Measurements from ENCODE around the gene SETSIP. TPM values are rescaled to one million over a fixed set of nuclear protein-coding genes. Genes with fewer than 3 reads are reported as not detected.

SETSIP gene, protein sequence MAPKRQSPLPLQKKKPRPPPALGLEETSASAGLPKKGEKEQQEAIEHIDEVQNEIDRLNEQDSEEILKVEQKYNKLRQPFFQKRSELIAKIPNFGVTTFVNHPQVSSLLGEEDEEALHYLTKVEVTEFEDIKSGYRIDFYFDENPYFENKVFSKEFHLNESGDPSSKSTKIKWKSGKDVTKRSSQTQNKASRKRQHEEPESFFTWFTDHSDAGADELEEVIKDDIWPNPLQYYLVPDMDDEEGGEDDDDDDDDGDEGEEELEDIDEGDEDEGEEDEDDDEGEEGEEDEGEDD
- not detected in 2 replicates for total RNA-seq

DNA sequence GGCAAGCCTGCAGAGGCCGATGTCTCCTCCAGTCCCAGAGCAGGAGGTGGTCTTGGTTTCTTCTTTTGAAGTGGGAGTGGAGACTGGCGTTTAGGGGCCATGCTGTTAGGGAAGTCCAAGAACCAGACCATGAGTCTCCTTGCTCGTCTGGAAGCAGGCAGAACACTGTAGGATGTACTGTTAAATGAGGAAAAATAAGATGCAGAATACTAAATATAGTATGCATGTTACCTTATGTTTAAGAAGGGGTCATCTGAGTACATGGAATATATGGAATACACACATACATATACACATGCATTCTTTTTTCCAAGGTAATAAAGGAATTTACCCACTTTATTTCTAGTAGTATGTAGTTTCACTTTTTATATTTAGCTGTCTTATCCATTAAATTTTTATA is at the start of gene SETSIP:
Gene SETSIP, minus strand, starts transcription at position 101 of the 400 bp plus-strand sequence. Its CDS starts 0 bp downstream, at position 101.
- Histone ChIP-seq H3K36me3 (ENCODE audit: control insufficient read depth, insufficient read depth, low read length) (no peaks in the 10 kb centered on the region), H3K27me3 (ENCODE audit: control insufficient read depth, insufficient read depth, low read length) (no peaks in the 10 kb centered on the region), H3K4me3 (ENCODE audit: low read depth, low read length) (no peak within 1 kb of the TSS)
- TF ChIP-seq, protein P1, sequence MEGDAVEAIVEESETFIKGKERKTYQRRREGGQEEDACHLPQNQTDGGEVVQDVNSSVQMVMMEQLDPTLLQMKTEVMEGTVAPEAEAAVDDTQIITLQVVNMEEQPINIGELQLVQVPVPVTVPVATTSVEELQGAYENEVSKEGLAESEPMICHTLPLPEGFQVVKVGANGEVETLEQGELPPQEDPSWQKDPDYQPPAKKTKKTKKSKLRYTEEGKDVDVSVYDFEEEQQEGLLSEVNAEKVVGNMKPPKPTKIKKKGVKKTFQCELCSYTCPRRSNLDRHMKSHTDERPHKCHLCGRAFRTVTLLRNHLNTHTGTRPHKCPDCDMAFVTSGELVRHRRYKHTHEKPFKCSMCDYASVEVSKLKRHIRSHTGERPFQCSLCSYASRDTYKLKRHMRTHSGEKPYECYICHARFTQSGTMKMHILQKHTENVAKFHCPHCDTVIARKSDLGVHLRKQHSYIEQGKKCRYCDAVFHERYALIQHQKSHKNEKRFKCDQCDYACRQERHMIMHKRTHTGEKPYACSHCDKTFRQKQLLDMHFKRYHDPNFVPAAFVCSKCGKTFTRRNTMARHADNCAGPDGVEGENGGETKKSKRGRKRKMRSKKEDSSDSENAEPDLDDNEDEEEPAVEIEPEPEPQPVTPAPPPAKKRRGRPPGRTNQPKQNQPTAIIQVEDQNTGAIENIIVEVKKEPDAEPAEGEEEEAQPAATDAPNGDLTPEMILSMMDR (IDR thresholded peaks at IDR 0.05; ENCODE audit: insufficient read depth, low read length, poor library complexity, severe bottlenecking), result no peak
- DNase-seq (ENCODE audit: low read depth), result no peak

DNA sequence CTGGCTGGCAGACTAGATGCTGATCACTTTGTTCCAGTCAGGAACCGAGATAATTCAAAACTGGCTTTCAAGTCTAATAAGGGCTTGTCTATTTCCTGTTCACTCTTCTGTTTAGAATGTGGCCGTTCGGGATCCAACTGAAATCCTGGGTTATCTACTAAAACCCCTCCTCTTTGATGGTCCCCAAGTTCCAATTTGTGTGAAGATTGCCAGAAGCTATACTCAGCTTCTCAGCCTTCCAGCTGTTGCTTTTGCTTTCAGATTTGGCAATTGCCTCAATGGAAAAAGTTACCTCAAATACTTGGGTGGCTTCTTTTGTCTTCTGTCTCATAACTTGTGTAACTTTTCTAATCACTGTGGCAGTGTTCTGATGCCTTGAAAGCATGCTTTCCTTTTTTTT is 48.7 kb upstream of the SETSIP start:
- H3K4me3 ChIP-seq (ENCODE audit: low read depth, low read length), result no peak overlapping the region
- TF ChIP-seq, protein P1 (IDR thresholded peaks at IDR 0.05; ENCODE audit: insufficient read depth, low read length, poor library complexity, severe bottlenecking), result no peak
- DNase-seq (ENCODE audit: low read depth), result no peak
- H3K27me3 ChIP-seq (ENCODE audit: control insufficient read depth, insufficient read depth, low read length), result no peaks in the 10 kb centered on the region
- H3K36me3 ChIP-seq (ENCODE audit: control insufficient read depth, insufficient read depth, low read length), result no peaks in the 10 kb centered on the region

DNA sequence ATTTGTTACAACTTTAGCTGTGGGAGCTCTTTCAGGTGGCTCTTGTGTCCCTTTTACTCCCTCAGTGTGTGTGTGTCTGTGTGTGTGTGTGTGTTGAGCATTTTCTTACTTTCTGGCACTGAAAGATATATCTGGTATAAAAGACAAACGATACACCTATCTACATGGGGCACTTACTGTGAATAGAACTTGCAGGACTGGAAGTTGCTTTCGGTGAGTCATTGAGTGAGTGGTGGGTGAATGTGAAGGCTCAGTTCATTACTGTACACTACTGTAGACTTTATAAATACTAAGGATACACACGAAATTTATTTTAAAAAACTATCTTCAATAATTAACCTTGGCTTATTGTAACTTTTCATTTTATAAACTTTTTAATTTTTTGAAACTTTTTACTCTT is 43.6 kb upstream of the SETSIP start:
- Histone ChIP-seq H3K36me3 (ENCODE audit: control insufficient read depth, insufficient read depth, low read length) (no peaks in the 10 kb centered on the region), H3K27me3 (ENCODE audit: control insufficient read depth, insufficient read depth, low read length) (no peaks in the 10 kb centered on the region), H3K4me3 (ENCODE audit: low read depth, low read length) (no peak overlapping the region)
- TF ChIP-seq, protein P1 (IDR thresholded peaks at IDR 0.05; ENCODE audit: insufficient read depth, low read length, poor library complexity, severe bottlenecking), result no peak
- DNase-seq (ENCODE audit: low read depth), result peak; percentile 9

DNA sequence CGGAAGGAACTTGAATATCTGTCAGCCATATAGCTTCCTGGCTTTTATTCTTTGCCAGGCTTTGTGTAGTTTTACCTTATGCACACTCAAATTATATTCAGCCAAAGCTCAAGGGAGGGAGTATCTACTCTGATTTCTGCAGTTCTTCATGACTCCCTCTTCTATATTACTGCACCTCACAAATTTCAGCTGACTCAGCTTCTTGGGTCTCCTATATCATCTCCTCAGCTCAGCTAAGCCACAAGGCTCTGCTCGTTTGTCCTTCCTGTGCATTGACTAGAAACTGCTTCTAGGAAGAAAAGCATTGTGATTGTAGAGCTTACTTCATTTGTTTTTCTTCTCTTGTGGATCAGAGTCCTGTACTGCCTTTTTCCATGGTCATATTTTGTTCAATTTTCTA is 42.3 kb upstream of the SETSIP start:
- DNase-seq (ENCODE audit: low read depth), result no peak
- no peak overlapping the region for H3K4me3 ChIP-seq (ENCODE audit: low read depth, low read length)
- TF ChIP-seq, protein P1 (IDR thresholded peaks at IDR 0.05; ENCODE audit: insufficient read depth, low read length, poor library complexity, severe bottlenecking), result no peak
- H3K27me3 ChIP-seq (ENCODE audit: control insufficient read depth, insufficient read depth, low read length), result no peaks in the 10 kb centered on the region
- no peaks in the 10 kb centered on the region for H3K36me3 ChIP-seq (ENCODE audit: control insufficient read depth, insufficient read depth, low read length)

DNA sequence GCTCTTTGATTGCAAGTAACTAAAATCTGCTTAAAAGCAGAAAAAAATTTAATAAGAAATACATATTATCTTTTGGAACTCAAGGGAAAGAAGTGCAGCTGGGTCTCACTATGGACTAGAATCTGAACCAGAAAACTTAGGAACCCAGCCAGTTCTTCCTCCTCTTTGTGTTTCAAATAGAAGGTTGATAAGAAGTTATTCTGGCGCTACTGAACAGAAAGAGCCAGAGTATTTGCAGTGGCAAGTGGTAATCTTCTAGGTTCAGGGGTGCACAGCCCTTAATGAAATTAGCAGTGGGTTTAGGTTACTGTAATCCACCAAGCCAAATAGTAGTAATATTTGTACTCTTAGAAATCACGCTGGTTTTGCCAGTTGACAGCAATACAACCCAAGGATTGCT is 33.4 kb upstream of the SETSIP start:
- H3K27me3 ChIP-seq (ENCODE audit: control insufficient read depth, insufficient read depth, low read length), result no peaks in the 10 kb centered on the region
- TF ChIP-seq, protein P1 (IDR thresholded peaks at IDR 0.05; ENCODE audit: insufficient read depth, low read length, poor library complexity, severe bottlenecking), result no peak
- DNase-seq (ENCODE audit: low read depth), result no peak
- H3K36me3 ChIP-seq (ENCODE audit: control insufficient read depth, insufficient read depth, low read length), result no peaks in the 10 kb centered on the region
- H3K4me3 ChIP-seq (ENCODE audit: low read depth, low read length), result no peak overlapping the region

DNA sequence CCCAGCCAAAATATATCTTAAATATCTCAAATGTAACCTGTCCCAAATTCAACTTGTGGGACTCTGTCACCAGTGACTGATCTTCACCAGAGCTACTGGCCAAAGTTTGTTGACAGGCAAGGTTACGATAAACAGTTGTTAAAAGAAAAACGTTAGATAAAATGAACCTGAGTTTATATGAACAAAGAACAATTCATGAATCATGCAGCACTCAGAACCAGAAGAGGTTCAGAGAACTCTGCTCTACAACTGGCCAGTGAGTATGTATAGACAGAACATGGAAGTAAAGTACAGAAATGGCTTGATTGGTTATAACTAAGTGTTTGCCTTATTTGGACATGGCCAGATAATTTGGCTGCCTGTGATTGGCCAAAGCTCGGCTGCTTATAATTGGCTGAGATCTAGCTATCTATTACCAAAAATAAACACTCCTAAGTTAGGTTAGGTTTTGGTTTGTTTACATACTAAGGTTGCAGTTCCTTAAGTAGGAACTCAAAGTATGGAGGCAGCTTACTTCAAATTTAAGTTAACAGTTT is 30.4 kb upstream of the SETSIP start:
- H3K4me3 ChIP-seq (ENCODE audit: low read depth, low read length), result no peak overlapping the region
- H3K27me3 ChIP-seq (ENCODE audit: control insufficient read depth, insufficient read depth, low read length), result no peaks in the 10 kb centered on the region
- DNase-seq (ENCODE audit: low read depth), result no peak
- TF ChIP-seq, protein P1 (IDR thresholded peaks at IDR 0.05; ENCODE audit: insufficient read depth, low read length, poor library complexity, severe bottlenecking), result no peak
- H3K36me3 ChIP-seq (ENCODE audit: control insufficient read depth, insufficient read depth, low read length), result no peaks in the 10 kb centered on the region

Measured in kidney epithelial cell (primary cell).